Inflammatory macrophage (primary cell): Measurements from ENCODE around the gene CABP2.
A peak's percentile ranks its signal among the peaks of the same experiment; 100 is the strongest.

Source experiments
- DNase-seq, 2 donors: peaks; one replicate each; pipeline ENCODE4 v3.0.0-alpha.2; 2020 to 2022

CABP2 gene

DNA sequence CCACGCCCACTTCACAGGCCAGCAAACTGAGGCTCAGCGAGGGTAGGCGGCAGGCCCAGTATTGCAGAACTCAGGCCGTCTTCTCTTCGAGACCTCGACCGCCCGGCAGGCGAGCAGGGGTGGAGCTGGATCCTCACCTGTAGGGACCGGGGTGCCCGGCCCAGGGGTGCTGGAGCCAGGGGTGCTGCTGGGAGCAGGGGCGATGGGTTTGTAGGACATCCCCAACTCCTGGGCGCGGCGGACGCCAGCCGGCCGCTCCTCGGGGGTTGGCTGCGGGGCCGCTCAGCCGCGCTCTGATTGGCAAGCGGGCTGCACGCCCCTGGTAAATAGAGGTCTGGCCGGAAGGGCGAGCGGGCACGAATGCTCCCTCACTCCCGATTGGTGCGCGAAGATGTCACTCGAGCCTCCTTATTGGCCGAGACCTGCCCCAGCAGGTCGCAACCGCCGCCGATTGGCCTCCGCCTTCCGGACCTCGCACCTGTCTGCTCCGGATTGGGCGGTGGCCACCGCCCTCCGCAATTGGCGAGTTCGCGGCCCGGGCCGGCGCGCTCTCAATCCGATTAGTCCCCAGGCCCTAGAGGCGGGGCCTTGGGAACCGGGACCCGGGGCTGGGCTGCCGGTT, 15.3 kb downstream of the CABP2 start, which contains the start of gene CDK2AP2:
CDK2AP2 (minus strand) TSS at position 299 of the 622 bp plus-strand sequence; CDS start at position 219, 80 bp downstream.
- DNase-seq, result peak; percentile 99 to 100

DNA sequence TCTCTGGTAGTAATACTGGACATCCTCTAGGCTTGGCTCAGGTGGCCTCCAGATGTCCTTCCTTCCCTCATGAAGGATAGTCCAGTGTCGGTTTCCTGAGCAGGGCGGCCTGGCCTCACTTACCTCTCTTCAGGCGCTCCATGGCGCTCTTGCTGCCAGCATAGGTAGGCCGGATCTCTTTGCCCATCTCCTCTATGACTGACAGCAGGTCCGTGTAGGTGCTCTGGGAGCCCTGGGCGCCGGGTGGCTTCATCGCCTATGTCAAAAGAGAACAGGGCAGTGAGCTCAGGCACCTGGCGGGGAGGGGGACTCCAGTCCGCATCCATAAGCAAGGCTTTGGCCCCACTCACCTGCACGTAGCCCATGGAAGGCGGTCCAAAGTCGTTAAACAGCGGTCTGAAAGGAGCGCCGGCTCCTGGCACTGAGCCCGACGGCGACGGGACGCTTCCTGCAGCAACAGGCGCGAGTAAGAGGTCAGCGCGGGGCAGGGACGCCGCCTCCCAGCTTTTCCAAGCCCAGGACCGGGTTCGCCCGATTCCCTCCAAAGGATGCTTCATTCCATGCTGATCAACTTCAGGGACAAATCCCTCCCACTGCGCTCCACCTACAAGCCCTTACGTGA, 15.9 kb downstream of the CABP2 start:
- peak in 1 of 2 donors; percentile 59 for DNase-seq

DNA sequence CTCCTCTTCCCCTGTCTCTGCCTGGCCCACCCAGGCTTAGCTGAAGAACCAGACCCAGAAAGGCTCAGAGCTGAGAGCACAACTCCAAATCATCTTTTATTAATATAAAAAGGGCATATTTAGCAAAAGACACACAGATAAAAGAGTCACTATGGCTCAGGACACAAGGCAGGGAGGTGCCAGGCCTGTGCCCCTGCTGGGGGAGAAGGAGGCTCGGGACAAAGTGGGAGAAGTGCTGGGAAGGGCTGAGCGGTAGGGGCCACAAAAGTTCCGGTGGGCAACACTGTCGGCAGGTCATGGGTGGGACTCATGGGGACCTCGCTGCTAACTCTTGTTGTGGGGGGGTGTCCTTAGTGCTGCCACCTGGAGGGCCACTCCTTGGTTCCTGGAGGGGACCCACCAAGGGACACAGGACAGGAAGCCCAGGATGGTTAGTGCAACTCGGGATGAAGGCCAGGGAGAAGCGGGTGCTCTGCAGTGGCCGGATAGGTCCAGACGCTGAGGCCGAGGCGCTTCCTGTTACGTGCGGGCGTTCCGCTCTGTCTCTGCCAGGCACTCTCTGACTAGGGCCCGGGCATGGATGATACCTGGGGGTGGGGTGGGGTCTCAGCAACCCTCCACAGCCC, 16.7 kb downstream of the CABP2 start:
- DNase-seq, result no peak

DNA sequence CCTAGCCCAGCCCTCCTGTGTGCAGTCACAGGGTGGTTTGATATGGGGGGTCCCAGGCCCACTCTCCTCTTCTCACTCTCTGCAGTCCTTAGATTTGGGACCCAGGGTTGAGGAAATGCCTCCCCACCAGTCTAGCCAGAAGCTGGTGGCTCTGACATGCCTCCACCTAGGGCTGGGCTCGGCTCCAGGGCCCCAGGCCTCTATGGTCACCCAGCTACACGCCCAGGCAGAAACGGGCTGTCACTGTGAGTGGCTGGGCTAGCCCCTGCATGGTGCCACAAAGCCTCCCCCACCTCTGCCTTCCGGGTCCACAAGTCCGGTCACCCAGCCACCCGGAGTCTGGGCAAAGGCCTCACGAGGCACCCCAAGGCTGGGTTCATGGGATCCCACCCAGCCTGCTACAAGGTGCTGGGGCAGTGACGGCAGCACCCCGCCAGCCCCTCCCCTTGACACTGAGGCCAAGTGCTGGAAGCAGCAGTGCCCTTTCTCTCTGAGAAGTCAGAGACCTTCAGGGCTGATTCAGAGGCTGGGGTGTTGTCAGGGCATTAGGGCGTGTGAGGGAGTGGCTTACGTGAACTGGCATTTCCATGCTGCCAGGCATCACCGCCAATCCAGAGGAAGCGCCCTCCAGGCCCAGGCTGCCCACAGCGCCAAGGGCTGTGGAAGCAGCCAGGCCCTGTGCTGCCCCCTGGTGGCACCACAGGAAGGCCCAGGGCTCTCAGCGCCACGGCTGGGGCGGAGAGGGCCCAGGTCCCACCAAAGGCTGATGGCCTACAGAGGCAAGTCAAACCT, 17.4 kb downstream of the CABP2 start:
- DNase-seq, result peak; percentile 96

DNA sequence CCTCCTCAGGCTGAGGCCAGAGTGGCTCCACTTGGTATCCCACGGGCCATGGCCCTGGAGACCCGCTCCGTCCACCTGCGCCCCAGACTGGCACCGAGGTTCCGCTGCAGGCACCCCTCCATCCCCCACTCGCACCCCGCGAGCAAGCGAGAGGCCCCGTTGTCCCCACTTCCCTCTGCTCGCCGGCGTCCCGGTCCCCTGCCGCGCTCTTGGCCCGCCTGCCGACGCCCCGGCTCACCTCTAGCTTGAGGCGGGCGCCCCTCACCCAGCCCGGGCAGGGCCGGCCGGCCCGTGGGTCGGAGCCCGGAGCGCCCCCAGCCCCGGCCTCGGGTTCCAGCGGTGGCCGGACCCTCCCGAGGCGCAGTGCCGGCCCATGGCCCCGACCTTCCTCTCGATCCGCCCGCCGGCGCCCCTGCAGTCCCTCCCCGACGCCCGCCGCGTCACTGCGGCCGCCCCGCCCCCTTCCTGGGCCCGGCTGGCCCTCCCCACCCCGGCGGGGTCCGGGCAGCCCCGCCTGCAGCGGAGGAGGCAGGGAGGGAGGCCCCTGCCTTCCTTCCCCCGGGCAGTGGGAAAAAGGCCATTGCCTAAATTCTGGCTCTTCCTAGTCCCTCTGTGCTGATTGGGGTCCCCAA, 18.2 kb downstream of the CABP2 start, which contains the start of gene PITPNM1:
PITPNM1 (minus strand) TSS at position 414 of the 632 bp plus-strand sequence. CDS start 1,183 bp downstream, outside the sequence.
- peak; percentile 52 to 69 for DNase-seq

DNA sequence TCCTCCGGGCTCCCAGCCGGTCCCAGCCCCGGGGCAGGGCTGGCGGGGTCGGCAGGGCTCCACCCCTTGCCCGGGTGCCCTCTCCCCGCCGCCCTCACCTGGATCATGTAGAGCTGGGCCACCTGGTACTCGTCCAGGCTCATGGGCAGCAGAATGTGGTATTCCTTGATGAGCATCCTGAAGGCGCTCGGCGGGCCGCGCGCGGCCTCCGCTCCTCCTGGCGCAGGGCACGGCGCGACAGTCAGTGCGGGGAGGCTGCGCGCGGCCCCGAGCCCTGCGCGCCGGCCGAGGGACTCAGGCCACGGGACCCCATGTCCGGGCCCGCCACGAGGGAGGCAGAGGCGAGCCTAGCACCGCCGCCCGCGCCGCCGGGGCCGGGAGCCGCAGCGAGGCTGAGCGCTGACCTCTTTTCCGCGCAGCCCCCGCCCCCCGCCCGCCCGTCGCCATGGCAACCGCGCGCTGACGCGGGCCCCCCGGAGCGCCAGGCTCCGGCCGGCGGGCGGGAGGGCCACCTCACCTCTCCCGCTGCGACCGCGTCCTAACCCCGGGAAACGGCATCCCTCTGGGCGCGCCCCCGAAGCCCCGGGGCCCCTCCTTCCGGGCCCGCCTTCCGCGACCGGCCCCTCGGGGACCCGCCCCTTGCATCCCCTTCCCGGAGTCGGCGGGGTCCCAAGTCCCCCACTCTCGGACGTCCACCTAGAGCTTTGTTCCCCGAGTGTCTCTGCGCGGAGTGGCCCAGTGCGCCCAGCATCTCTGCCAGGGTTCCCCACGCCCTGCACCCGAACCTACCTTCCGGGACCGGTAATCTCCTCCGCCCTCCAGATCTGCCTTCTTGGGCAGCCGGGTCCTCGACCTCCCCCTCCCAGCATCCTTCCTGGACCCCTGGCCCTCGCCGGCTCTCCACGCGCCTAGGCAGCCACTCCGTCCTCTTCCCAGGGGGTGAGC, 19.0 kb downstream of the CABP2 start:
- DNase-seq, result no peak

DNA sequence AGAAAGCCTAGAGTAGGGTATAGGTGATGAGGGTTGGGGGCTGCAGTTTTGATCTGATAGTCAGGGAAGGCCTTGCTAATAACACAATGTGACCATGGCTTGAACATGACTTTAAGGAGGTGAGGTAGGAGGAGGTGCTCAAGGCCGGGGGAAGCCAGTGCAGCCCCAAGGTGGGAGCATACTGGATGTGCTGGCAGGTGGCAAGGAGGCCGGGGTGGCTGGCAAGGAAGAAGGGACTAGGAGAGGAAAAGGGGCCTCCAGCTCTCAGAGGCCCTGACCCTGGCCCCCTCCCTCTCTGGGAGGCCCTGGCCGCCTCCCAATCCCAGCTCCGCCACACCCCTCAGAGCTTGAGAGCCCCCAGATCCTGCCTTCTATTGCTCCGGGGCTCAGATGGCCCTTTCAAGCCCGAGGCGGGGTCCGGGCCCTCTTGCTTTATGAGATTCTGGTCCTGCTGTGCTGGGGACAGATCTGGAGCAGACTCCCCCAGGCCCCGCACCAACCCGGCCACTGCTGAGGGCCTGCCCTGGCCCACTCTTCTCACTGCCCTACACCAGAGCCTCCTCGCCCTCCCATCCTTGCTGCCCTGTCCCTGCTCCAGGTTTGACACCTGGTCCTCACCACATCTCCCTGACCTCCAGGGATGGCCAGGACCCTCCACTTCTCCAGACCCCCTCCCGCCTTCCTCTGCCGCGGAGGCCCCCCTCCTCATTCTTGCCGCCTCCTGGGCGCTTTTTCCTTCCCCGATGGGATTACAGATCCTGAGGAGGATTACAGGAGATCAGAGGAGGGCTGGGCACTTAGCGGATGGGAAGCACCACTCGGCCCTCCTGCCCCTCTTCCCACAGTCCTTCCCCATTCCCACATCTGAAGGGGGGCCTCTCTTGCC, 19.9 kb downstream of the CABP2 start:
- no peak for DNase-seq

DNA sequence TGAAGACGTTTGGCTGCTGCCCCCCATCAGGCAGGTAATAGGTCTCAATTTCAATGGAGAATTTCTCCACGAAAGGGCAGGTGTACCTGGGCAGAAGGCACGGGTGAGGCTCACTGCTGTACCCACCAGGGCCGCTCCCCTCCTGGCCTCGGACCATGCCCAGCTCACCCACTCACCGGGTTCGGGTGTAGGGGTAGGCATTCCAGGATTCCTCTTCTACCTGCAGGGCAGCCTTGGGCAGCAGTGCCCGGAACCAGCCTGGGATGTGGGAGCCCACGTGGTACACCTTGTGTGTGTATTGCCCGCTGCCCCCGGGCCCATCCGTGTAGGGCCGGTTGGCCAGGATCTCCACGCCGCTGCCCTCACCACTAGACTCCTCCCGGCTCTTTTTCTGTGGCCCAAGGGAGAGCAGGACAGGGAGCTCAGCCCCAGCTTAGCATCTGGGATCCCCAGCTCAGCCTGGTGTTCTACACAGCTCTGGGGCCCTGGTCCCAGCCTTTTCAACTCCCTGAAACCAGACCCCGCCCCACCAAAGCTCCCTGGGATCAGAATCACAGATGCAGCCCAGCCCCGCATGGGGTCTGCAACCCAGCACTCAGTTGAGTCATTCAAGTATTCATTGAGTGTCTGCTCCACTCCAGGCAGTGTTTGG, 20.8 kb downstream of the CABP2 start:
- no peak for DNase-seq

DNA sequence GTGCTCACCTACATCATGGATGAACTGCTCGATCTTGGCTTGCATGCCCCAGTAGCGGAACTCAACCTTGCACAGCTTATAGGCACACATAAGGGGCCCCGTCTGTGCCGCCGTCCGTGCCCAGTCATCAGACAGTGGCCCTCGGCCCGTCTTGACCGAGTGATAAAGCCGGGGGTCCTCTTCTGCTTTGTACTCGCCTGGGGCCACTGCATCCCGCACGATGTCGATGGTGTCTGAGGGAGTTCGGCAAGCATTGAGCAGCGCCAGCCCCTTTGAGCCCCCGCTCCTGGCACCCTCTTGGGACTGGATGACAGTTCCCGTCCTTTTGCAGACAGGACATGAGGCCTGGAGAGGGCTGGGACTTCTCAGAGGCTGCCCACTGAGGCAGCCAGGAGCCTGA, 21.4 kb downstream of the CABP2 start:
- no peak for DNase-seq

DNA sequence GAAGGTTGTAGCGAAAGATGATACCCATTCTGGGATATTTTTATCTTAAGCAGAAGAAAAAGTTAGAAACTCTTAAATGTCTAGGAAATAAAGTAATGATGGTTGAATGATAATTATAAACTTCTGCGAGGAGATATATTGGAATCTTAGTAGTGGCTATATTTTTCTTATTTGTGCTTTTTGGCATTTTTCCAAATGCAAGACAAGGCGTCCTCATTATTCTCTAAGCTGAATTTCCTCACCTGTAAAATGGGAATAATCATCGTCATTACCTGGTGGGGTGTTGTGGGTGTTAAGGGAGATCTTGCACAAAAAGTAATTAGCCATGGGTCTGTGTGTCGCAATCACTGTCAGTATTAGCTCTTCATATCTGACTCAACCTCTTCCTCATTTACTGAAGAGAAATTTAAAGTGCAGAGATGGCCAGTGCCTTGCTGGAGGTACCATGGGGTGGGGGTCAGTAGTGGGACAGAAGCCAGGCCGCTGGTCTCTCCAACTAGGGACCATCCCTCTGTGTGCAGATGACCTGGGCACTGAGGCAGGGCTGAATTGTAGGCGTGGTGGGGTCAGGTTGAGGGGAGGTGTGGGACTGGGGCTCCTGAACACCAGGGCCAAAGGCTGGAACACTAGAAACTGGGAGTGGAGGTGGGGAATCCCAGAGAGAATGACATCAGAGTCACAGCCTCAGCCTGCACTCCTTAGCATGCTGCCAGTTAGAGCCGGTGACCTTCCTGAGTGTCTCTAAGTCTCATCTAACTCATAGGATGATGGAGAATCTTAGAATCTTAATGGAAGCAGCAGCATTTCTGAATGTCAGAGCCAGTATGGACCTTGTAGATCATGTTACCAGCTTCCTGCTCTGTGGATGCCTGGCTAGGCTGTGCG, 22.2 kb downstream of the CABP2 start:
- peak; percentile 54 to 65 for DNase-seq

DNA sequence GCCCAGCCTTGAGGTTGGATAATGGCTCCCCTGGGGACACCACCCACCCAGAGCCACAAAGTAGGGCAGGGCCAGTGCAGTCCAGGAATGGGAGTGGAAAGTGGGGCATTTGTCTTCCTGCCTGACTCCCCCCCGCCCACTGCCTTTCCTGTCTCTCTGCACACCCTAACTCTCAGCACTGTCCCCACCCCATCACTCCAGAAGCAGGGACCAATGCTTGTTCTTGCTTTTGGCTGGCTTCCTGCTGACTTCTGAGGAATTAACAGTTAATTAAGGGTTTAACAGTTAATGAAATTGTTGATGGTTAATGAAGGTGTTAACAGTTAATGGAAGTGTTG, 22.8 kb downstream of the CABP2 start:
- DNase-seq, result no peak

DNA sequence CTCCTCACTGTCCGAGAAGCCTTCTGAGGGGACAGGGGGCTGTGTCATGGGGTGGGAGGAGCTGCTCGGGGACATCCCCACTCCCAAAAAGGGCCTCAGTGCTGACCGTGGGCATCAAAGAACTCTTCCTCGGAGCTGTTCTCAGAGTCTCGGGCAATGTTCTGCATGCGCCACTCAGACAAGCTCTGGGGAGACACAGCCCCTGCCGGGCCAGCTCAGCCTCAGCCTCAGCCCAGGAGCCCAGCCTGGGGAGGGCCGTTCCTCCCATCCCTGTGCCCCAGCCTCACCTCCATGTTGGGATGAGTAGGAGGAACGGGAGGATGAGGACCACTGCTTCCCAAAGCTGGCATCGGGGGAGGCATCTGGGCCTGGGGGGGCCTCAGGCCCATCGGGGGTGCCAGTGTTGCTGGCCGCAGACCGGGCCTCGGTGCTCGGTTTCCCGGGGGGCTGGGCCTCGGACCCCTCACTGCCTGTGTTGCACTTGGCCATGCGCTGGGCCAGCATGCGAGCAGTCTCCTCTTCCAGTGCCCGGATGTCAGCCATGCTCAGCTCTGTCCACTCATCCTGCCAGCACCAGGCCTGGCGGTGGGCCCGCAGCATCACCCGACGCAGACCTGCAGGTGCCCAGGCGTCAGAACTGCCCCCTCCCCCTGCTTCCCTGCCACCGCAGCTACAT, 23.3 kb downstream of the CABP2 start:
- no peak for DNase-seq

DNA sequence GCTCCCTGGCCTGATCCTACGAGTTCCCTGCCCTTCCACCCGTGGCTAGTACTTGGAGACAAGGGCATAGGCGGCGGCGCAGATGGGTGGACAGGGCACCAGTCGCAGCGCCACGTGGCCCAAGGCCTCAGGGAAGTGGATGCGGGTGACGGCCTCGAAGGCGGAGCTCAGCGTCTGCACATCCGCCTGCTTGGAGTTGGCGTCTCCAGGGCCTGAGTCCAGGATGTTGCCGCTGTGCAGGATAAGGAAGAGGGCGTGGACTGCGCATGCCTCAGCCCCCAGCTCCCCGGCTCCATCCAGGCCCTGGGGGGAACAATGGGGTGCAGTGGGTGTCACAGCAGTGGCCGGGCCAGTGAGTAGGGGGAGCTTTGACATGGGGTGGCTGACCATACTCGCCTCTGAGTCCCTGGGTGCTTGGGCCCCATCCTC, 24.7 kb downstream of the CABP2 start:
- DNase-seq, result no peak

DNA sequence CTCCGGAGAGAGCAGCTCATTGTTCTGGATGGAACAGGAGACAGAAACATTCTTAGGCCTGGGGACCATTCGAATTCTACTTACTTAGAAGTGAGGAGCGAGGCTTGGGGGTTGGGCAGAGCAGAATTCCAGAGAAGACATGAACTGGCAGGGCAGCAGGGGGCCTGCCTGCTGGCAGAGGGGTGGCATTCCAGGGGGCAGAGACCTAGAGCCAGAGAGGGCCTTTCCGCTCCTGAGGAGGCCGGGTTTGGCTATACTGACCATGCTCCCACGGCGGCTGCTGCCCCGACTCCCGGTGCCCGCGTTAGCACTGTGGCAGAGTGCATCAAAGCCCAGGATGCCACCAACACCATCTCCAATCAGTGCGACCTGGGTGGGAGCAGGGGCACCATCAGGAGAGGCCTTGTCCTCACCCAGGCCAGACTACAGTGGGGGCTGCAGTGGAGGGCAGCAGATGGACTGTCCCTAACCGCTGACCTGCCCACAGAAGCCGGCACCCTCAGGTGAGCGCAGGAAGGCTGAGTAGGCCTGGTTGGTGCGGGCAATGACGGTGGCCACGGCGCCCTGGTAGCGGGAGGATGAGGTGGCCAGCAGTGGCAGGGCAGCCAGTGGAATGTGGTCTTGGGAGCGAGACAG, 25.5 kb downstream of the CABP2 start:
- no peak for DNase-seq

DNA sequence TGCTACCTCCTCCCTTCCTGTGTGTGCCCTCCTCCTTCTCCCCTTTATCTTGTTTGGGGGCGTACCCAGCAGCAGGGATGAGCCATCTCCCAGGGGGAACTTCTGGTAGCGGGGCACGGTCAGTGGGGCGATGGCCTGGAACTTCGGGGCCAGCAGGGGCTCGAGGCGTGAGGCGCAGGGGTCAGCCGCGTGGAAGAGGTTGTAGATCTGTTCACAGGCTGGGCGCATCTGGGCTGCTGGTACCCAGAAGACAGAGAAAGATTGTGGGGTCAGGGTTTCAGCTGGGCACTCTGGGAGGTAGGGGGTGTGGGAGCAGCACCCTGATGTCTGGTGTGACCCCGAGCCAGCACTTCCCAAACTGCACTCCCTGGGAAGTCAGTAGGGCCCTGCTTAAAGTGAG, 27.1 kb downstream of the CABP2 start:
- DNase-seq, result no peak

DNA sequence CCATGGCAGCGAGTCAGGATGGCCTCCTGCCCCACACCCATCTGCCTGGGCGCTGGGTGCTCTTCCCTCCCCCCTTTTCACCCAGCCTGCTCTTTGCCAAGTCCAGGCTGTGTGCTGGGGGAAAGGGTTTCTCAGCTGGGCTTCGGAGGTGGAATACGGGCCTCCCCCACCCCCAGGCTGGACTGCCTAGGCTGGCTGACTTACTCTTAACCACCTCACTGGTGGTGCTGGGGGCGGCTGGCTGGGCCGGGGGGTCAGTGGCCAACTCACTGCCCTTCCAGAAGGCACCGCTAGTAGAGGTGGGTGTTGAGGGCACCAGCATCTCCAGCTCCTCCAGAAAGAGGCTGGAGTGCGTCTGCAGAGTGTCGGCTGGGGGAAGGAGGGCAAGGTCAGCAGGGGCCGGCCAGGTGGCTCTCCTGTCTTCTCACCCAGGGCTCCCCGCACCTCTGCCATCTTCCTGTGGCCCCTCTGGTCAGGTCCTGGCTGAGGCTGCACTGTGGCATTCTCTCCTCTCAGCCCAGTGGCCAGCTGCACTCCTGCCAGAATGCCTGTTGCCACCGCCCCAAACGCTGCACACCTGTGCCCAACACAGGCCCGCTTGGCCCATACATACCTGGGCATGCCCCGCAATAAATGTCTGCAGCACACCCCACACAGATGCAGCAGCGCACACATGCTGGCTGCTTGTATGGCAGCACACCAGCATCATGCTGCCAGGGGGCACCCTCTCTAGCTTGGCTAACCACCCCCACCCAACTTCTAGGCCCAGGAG, 27.8 kb downstream of the CABP2 start:
- DNase-seq, result no peak
